GM18873 (cell line): Measurements from ENCODE around the gene NMNAT2.
"Not testable (repeated sequence)": the region's sequence is repeated elsewhere in the genome, so short reads cannot be mapped to it uniquely, and the experiment has no call there.

ENCODE experiments used
- ATAC-seq: cut with Tn5 transposase; IDR thresholded peaks from one replicate; pipeline ENCODE4 v1.9.1; 2021; ENCODE audit warnings: mild to moderate bottlenecking, moderate library complexity, moderate number of reproducible peaks; ENCODE audit not compliant: unreplicated experiment, low FRiP score

The NMNAT2 gene

GRCh38 chr1:183243161-183244050, 174.8 kb downstream of the NMNAT2 start:
- ATAC-seq: no peak

GRCh38 chr1:183242556-183242955, 175.6 kb downstream of the NMNAT2 start:
- no peak for ATAC-seq

- no peak for ATAC-seq
These were observed 176.7 kb downstream of the NMNAT2 start for GRCh38 chr1:183241471-183241870.

- not testable (repeated sequence) for ATAC-seq
These were observed 177.3 kb downstream of the NMNAT2 start for GRCh38 chr1:183240853-183241252.

- ATAC-seq: no peak
These were observed 177.7 kb downstream of the NMNAT2 start for GRCh38 chr1:183240526-183240825.

GRCh38 chr1:183239793-183240525, 178.2 kb downstream of the NMNAT2 start:
- ATAC-seq: no peak

GRCh38 chr1:183239220-183239742, 178.9 kb downstream of the NMNAT2 start:
- ATAC-seq: no peak

- no peak for ATAC-seq
These were observed 180.1 kb downstream of the NMNAT2 start for GRCh38 chr1:183238071-183238470.

GRCh38 chr1:183237046-183237445, 181.1 kb downstream of the NMNAT2 start:
- ATAC-seq: no peak

GRCh38 chr1:183236158-183236725, 181.9 kb downstream of the NMNAT2 start:
- ATAC-seq: no peak

- no peak for ATAC-seq
These were observed 182.7 kb downstream of the NMNAT2 start for GRCh38 chr1:183235503-183235902.

GRCh38 chr1:183234660-183235476, 183.3 kb downstream of the NMNAT2 start:
- ATAC-seq: no peak

GRCh38 chr1:183233113-183233512, 185.1 kb downstream of the NMNAT2 start:
- no peak for ATAC-seq

GRCh38 chr1:183231545-183231944, 186.6 kb downstream of the NMNAT2 start:
- ATAC-seq: no peak

- ATAC-seq: no peak
These were observed 187.8 kb downstream of the NMNAT2 start for GRCh38 chr1:183230413-183230812.

GRCh38 chr1:183228347-183229220, 189.6 kb downstream of the NMNAT2 start:
- no peak for ATAC-seq

GRCh38 chr1:183227422-183228346, 190.5 kb downstream of the NMNAT2 start:
- no peak for ATAC-seq

GRCh38 chr1:183226963-183227362, 191.2 kb downstream of the NMNAT2 start:
- ATAC-seq: no peak
